IMR-90 (cell line): Measurements from ENCODE around the gene AJAP1. TPM values are rescaled to one million over a fixed set of nuclear protein-coding genes. Genes with fewer than 3 reads are reported as not detected.
A peak's percentile ranks its signal among the peaks of the same experiment; 100 is the strongest.

Source experiments
- ATAC-seq: fragments of 200-7000 bp; cut with Tn5 transposase; 2 replicates; pipeline ENCODE4 v1.9.1; 2020; ENCODE audit warnings: low read depth, mild to moderate bottlenecking, moderate library complexity
- Bru-seq: library from RNA; stranded (reverse); fragments of 400-500 nt; gene quantifications from one replicate; lab custom pipeline; 2021; lab: Mats Ljungman, UMichigan
- BruChase-seq, 2 experiments: library from RNA; stranded (reverse); fragments of 400-500 nt; gene quantifications; one replicate each; lab custom pipeline; 2021; lab: Mats Ljungman, UMichigan
- BruUV-seq: library from RNA; stranded (reverse); fragments of 400-500 nt; replicated peaks from 2 replicates; lab custom pipeline; 2021; lab: Mats Ljungman, UMichigan
- CTCF ChIA-PET: fragments of 300-600 bp; formaldehyde crosslinking; extraction: SDS; loops from one replicate; lab custom pipeline; 2021; ENCODE audit warnings: antibody characterized with exemption; lab: Yijun Ruan, JAX
- POLR2A ChIA-PET: fragments of 300-600 bp; sonication (Branson Sonifier 250); formaldehyde crosslinking; loops from one replicate; lab custom pipeline; 2022; ENCODE audit warnings: antibody characterized with exemption; ENCODE audit not compliant: unreplicated experiment; lab: Charles Lee
- DNase-seq: peaks from one replicate; pipeline ENCODE4 v3.0.0; 2013
- H2AFZ ChIP-seq: replicated peaks from 2 replicates; pipeline ENCODE3; 2013; ENCODE audit warnings: low read length, mild to moderate bottlenecking; ENCODE audit not compliant: poor library complexity
- H2AK5ac ChIP-seq: 2 replicates; pipeline ENCODE4 v1.6.1; 2013; ENCODE audit warnings: low read depth, low read length, inconsistent platforms
- H2AK9ac ChIP-seq: replicated peaks from 2 replicates; pipeline ENCODE3; 2013; ENCODE audit warnings: mild to moderate bottlenecking, low read depth, low read length, moderate library complexity; ENCODE audit not compliant: poor library complexity
- H2BK120ac ChIP-seq: 2 replicates; pipeline ENCODE4 v1.6.1; 2013; ENCODE audit warnings: low read depth, low read length, inconsistent platforms
- H2BK15ac ChIP-seq: 3 replicates; pipeline ENCODE4 v1.6.1; 2013; ENCODE audit warnings: low read depth, low read length, inconsistent platforms
- H2BK20ac ChIP-seq: 2 replicates; pipeline ENCODE4 v1.6.1; 2013; ENCODE audit warnings: low read depth, mild to moderate bottlenecking, inconsistent platforms, low read length, moderate library complexity
- H2BK5ac ChIP-seq: 2 replicates; pipeline ENCODE4 v1.6.1; 2013; ENCODE audit warnings: mild to moderate bottlenecking, low read depth, low read length, inconsistent platforms; ENCODE audit not compliant: poor library complexity, severe bottlenecking
- H3K14ac ChIP-seq: replicated peaks from 2 replicates; pipeline ENCODE4 v1.6.1; 2013; ENCODE audit warnings: low read depth, low read length, inconsistent platforms
- H3K18ac ChIP-seq: 2 replicates; pipeline ENCODE4 v1.6.1; 2013; ENCODE audit warnings: low read depth, low read length, control low read depth
- H3K23ac ChIP-seq: 2 replicates; pipeline ENCODE4 v1.6.1; 2013; ENCODE audit warnings: low read depth, low read length, inconsistent platforms
- H3K27ac ChIP-seq: 2 replicates; pipeline ENCODE4 v1.5.1; 2013; ENCODE audit warnings: mild to moderate bottlenecking, control low read depth, low read length; ENCODE audit not compliant: insufficient read depth
- H3K27me3 ChIP-seq: 2 replicates; pipeline ENCODE4 v1.6.1; 2013; ENCODE audit warnings: low read length; ENCODE audit not compliant: control insufficient read depth, insufficient read depth
- H3K36me3 ChIP-seq: 2 replicates; pipeline ENCODE4 v1.6.1; 2013; ENCODE audit warnings: low read length, mixed read lengths; ENCODE audit not compliant: control insufficient read depth, insufficient read depth
- H3K4ac ChIP-seq: 2 replicates; pipeline ENCODE4 v1.6.1; 2013; ENCODE audit warnings: low read depth, low read length, inconsistent platforms
- H3K4me1 ChIP-seq: 2 replicates; pipeline ENCODE4 v1.6.1; 2013; ENCODE audit warnings: low read length, mixed read lengths; ENCODE audit not compliant: control insufficient read depth, insufficient read depth
- H3K4me2 ChIP-seq: 2 replicates; pipeline ENCODE4 v1.6.1; 2013; ENCODE audit warnings: low read depth, mild to moderate bottlenecking, control low read depth, low read length, moderate library complexity
- H3K4me3 ChIP-seq: 2 replicates; pipeline ENCODE4 v1.5.1; 2013; ENCODE audit warnings: low read depth, mild to moderate bottlenecking, control low read depth, low read length, moderate library complexity; ENCODE audit not compliant: insufficient read depth
- H3K56ac ChIP-seq: 2 replicates; pipeline ENCODE4 v1.6.1; 2013; ENCODE audit warnings: low read length, inconsistent platforms; ENCODE audit not compliant: insufficient read depth; ENCODE audit errors: extremely low read depth
- H3K79me1 ChIP-seq, 2 experiments: 2 replicates each; pipeline ENCODE4 v1.6.1; 2013; ENCODE audit warnings: low read length in 2 of 2, inconsistent platforms in 1 of 2, low read depth in 1 of 2
- H3K9ac ChIP-seq: 2 replicates; pipeline ENCODE4 v1.6.1; 2013; ENCODE audit warnings: low read depth, low read length, control low read depth
- H3K9me1 ChIP-seq: 2 replicates; pipeline ENCODE4 v1.6.1; 2013; ENCODE audit warnings: low read length, inconsistent platforms; ENCODE audit not compliant: insufficient read depth
- H3K9me3 ChIP-seq: 2 replicates; pipeline ENCODE4 v1.6.1; 2013; ENCODE audit warnings: low read length; ENCODE audit not compliant: control insufficient read depth, insufficient read depth
- H4K20me1 ChIP-seq: 2 replicates; pipeline ENCODE4 v1.6.1; 2013; ENCODE audit warnings: low read length, inconsistent platforms; ENCODE audit not compliant: insufficient read depth
- H4K5ac ChIP-seq: 2 replicates; pipeline ENCODE4 v1.6.1; 2013; ENCODE audit warnings: mild to moderate bottlenecking, low read depth, low read length, control low read depth
- H4K8ac ChIP-seq, 2 experiments: 2 replicates each; pipeline ENCODE4 v1.6.1; 2013; ENCODE audit warnings: low read depth in 2 of 2, low read length in 2 of 2, control low read depth in 1 of 2, inconsistent platforms in 1 of 2
- H4K91ac ChIP-seq: 2 replicates; pipeline ENCODE4 v1.6.1; 2013; ENCODE audit warnings: low read depth, low read length, inconsistent platforms; ENCODE audit not compliant: insufficient read depth
- BHLHE40 ChIP-seq: fragments of 150-350 bp; IDR thresholded peaks from 2 replicates; pipeline ENCODE4 v1.6.1; 2016; ENCODE audit warnings: mild to moderate bottlenecking, low read depth, low read length
- CHD1 ChIP-seq: IDR thresholded peaks from 2 replicates; pipeline ENCODE4 v1.6.1; 2012; ENCODE audit warnings: low read depth, low read length, improper control_type of control experiment
- CTCF ChIP-seq: conservative IDR thresholded peaks from 2 replicates; pipeline ENCODE4 v1.5.1; 2012; ENCODE audit warnings: mild to moderate bottlenecking, low read depth, low read length, improper control_type of control experiment
- ELK1 ChIP-seq: fragments of 150-350 bp; IDR thresholded peaks from 2 replicates; pipeline ENCODE4 v1.6.1; 2016; ENCODE audit warnings: low read depth, mild to moderate bottlenecking, low read length, moderate library complexity, borderline replicate concordance
- MAFK ChIP-seq: IDR thresholded peaks from 2 replicates; pipeline ENCODE4 v1.6.1; 2012; ENCODE audit warnings: low read depth, low read length, improper control_type of control experiment
- RFX5 ChIP-seq: IDR thresholded peaks from 2 replicates; pipeline ENCODE4 v1.8.0; 2012; ENCODE audit warnings: low read depth, mild to moderate bottlenecking, low read length, moderate library complexity
- WGBS, 2 experiments: methylation state at CpG; one replicate each; pipeline versions ENCODE4 v1.1.5 to v1.1.7; 2013; ENCODE audit warnings: missing lambda C conversion rate in 2 of 2; ENCODE audit not compliant: insufficient read length in 1 of 2; ENCODE audit errors: extremely low coverage in 2 of 2; 5-methylcytosine and 5-hydroxymethylcytosine counted together
- dilution Hi-C: fragments of 300-500 bp; cut with HindIII; formaldehyde crosslinking; loops from one replicate; pipeline ENCODE4 v1.14.3; 2018; ENCODE audit warnings: low sequenced_read_pairs; ENCODE audit not compliant: unreplicated experiment
- in situ Hi-C: fragments of 300-500 bp; cut with MboI; formaldehyde crosslinking; loops from 3 replicates; pipeline ENCODE4 v1.14.3; 2019; ENCODE audit warnings: low sequenced_read_pairs, inconsistent platforms, mixed read lengths
- intact Hi-C: fragments of 100-400 bp; cut with micrococcal nuclease; formaldehyde crosslinking; loops from 2 replicates; pipeline ENCODE4 v1.10.0; 2022
- long read RNA-seq: library from polyadenylated mRNA; unstranded; transcript quantifications from one replicate; pipeline ENCODE4 v2.0.0, GENCODE V29; 2021; ENCODE audit not compliant: unreplicated experiment
- polyA plus RNA-seq, 3 experiments: library from polyadenylated mRNA; depleted of rRNA; stranded (reverse); fragments of >200 nt; gene quantifications; 2 replicates each; pipeline ENCODE4 v1.2.3, GENCODE V29; 2012; ENCODE audit warnings: low replicate concordance in 1 of 3
- total RNA-seq: library from RNA; depleted of rRNA; stranded (reverse); fragments of >200 nt; gene quantifications from 2 replicates; pipeline ENCODE4 v1.2.3, GENCODE V29; 2012; rRNA removed

The AJAP1 gene
- total RNA-seq (under 0.01 TPM in 2 replicates), polyA plus RNA-seq (2012; rRNA removed) (0.02 and 0.03 TPM in 2 replicates), Bru-seq, nascent RNA (percentile 2 among the genes with signal in this experiment), BruChase-seq, experiment 1, labeled RNA remaining after a 6-hour chase (not detected), BruChase-seq, experiment 2, labeled RNA remaining after a 2-hour chase (percentile 0 among the genes with signal in this experiment)
- polyA plus RNA-seq (2012; cell fraction: cytosol; rRNA removed): 0.01 TPM in 1 of 2 replicates, not detected in the other
- polyA plus RNA-seq (2012; cell fraction: nucleus; rRNA removed; ENCODE audit: low replicate concordance): 0.02 and 0.05 TPM in 2 replicates
- long read RNA-seq: 0 reads

- CTCF ChIA-PET: no interaction called here
- WGBS, 2 experiments: 3% methylated on average over 37 of the region's 112 CpGs; no CpG with 5 or more reads in 1 of the 2 experiments
These were observed at the start of gene AJAP1 for GRCh38 chr1:4653796-4654725. Gene AJAP1, plus strand, starts transcription at chr1:4654609. Its CDS starts 817 bp downstream, at chr1:4655426.

More at GRCh38 chr1:4653796-4654725, at the start of gene AJAP1:
- Histone ChIP-seq H3K4me3 (no peak within 1 kb of the TSS), H3K4me2 (no peak within 1 kb of the TSS), H4K20me1 (no peaks in the 10 kb centered on the region), H3K27me3 (peaks cover 12% of the 10 kb centered on the region), H3K18ac (no peak within 1 kb of the TSS), H2BK120ac (no peak within 1 kb of the TSS), H3K56ac (no peak within 1 kb of the TSS), H3K9ac (no peak within 1 kb of the TSS), H3K4ac (no peak within 1 kb of the TSS), H3K9me3 (no peaks in the 10 kb centered on the region), H3K23ac (no peak within 1 kb of the TSS), H3K14ac (no peak within 1 kb of the TSS), H3K79me1 (no peaks in the 10 kb centered on the region), H4K8ac (no peak within 1 kb of the TSS), H3K27ac (no peak within 1 kb of the TSS), H3K36me3 (no peaks in the 10 kb centered on the region), H2AK5ac (no peak within 1 kb of the TSS), H2AK9ac (no peak within 1 kb of the TSS), H2AFZ (no peak within 1 kb of the TSS), H2BK15ac (no peak within 1 kb of the TSS), H2BK5ac (no peak within 1 kb of the TSS), H4K5ac (no peak within 1 kb of the TSS), H3K9me1 (no peaks in the 10 kb centered on the region), H3K4me1 (no peaks in the 10 kb centered on the region), H4K91ac (no peak within 1 kb of the TSS), H2BK20ac (no peak within 1 kb of the TSS)
- TF ChIP-seq ELK1 (no peak), BHLHE40 (no peak), CTCF (no peak), RFX5 (no peak), MAFK (no peak), CHD1 (no peak)
- POLR2A ChIA-PET: interaction anchor here (0.6 kb wide), 1 partner anchor 736 kb away, joined by 3 read pairs; no protein-coding TSS in a partner anchor
- intact Hi-C loops (no loop called here), in situ Hi-C loops (loop anchor here (25.0 kb wide), 1 partner anchor 1308 kb away; no protein-coding TSS in a partner anchor), dilution Hi-C loops (no loop called here)
- no TSS peak for BruUV-seq
- ATAC-seq (no peak), DNase-seq (no peak)
